Raji (cell line): ENCODE results near the gene ABTB2.

Experiments used
- POLR2A ChIP-seq: IDR thresholded peaks from 2 replicates; pipeline ENCODE4 v1.6.1; 2011; ENCODE audit warnings: low read depth, low read length, control low read depth; ENCODE audit not compliant: insufficient read depth

Gene ABTB2

DNA sequence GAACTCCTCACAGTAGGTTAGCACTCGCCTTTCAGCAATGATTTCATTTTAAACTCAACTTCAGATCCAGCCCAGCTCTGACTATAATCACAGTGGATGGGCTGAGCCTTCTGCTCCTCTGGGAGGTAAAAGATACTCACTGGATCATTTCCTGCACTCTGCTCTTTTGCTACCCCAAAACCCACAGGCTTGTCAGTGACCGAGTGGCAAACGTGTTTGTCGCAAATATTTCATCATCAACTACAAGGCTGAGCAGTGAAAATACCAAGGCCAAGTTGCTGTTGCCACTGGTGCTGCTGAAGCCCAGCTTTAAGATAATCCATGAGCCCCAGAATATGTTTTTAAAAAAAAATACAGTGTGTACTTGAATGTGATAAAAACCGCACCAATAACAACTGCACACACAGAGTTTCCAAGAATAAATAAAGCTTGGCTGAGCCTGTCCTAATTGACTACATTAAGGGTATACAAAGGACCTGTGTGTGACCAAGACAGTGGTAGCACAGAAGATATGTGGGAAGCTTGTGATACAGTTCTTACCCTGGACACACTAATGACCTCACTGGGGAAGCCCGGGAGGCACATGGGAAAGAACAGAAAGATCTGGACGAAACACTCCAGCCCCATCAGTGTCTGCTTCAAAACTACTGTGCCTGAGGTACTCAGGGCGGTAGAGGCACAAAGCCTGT, 41.3 kb downstream of the ABTB2 start:
- TF ChIP-seq POLR2A, result no peak

DNA sequence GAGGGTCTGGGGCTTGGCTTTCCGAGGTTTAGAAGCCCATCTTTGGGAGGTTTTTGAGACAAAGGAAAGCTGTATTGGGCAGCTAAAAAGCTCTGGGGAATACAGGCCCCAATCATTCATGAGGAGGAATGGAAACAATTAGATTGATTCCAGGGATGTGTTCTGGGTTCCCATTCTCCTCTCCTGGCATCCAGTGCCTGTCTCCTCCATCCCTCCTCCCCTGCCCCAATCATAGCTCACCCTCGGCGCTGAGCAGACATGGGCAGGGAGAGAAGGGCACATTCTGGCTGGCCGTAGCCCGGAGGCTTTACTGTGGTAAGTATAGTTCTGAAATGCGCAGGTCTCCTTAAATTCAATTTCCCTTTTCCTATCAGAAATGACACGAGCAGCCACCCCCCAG, 42.4 kb downstream of the ABTB2 start:
- TF ChIP-seq POLR2A, result no peak

DNA sequence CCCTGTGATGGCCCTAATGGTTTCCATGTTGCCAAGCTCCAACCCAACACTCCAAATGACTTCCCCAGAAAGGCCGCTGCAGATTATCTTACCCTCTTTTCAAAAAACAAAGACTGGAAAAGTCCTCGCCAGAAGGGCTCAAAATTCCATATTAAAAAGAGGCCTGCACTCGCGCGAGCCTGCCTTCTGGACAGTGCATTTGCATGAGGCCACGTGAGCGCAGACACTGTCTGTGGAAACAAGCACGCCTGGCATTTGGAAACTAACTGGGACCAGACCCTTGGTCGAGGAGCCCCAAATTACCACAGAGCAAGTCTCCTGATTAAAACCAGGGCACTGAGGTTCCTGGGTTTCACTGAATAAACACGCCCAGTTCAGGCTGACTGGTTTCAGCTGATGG, 42.9 kb downstream of the ABTB2 start:
- no peak for TF ChIP-seq POLR2A

DNA sequence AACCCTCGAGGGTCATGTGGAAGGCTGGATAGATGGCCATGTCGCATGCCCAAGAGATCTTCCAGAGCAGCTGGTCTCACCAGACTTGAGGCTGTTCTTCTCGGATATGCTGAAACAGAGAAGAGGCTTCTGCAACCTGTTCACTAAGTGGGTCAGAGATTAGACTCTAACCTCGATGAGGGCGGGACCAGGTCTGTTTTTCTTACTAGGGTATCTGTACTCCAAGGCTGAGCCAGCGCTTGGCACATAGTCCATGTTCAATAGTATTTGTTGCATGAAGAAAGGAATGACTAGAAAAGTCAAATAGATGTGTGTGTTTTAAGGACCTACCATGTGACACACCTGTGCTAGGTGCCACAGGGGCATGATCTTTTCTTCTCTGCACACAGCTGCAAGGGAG, 43.6 kb downstream of the ABTB2 start:
- TF ChIP-seq POLR2A, result no peak

DNA sequence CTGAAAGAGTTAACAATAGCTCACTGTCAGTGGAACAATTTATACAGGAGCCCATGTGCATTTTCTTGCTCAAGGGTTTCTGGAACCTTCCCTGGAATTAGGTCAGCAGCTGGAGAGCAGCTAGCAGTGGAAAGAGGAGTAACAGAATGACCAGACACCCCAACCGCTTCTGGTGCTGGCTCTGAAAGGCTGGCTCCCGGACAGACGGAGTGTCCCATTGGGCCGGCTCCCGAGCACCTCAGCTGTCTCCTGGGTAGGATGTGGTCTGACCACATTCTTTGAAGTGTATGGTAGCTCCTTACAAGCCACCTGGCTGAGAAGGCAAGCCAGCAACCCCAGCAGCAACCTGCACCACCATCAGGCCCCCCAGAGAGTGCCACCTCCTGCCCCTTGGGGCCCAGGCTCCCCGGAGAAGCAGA, 44.7 kb downstream of the ABTB2 start:
- no peak for TF ChIP-seq POLR2A

- TF ChIP-seq POLR2A, result no peak
These were observed 46.7 kb downstream of the ABTB2 start for GRCh38 chr11:34311126-34311525.

DNA sequence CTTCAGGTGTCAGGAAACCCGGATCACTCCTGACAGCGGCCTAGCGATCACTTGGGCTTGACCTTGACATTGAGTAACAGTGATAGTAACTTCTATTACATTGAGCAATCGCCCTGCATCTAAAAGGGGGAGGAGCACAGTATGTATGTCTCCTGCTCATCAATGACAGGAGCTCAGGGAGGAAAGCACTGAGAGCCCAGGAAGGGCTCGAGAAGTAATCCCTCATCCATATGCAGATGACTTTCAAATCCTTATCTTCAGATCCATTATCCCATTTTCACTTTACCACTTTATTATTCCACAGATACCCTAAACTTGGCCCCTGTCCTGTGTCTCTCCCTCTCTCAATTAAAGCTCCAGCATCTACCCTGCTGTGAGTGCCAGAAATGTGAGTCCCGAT, 47.8 kb downstream of the ABTB2 start:
- TF ChIP-seq POLR2A, result no peak

DNA sequence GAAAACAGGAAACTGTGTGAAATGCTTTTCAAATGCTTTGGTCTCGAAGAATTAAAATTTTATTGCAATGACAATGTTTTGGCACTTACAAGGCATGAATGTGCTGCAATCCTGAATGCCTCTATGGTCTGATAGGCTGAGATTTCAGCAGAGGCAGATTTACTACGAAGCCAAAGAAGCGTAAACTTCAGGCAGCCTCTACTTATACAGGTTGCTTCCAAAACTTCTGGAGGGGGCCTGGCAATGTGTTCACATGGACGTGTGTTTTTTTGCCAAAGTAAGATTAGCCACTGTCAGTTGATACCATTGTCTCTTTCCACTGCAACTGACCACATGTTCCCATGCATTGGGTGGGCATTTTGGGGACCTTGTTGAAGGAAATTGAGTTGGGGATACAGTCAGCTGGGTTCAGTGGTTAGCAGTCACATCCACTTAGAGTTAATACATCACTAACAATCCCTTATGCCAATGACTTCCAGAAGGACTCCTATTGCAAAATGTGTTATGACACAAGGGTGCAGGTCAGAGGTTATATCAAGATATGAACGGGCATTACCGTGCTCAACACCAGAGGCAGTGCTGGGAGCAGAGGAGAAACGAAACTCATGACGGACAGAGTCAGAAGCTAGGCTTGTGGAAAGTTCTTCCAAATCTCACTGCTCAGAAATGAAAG, 48.8 kb downstream of the ABTB2 start:
- TF ChIP-seq POLR2A, result no peak

DNA sequence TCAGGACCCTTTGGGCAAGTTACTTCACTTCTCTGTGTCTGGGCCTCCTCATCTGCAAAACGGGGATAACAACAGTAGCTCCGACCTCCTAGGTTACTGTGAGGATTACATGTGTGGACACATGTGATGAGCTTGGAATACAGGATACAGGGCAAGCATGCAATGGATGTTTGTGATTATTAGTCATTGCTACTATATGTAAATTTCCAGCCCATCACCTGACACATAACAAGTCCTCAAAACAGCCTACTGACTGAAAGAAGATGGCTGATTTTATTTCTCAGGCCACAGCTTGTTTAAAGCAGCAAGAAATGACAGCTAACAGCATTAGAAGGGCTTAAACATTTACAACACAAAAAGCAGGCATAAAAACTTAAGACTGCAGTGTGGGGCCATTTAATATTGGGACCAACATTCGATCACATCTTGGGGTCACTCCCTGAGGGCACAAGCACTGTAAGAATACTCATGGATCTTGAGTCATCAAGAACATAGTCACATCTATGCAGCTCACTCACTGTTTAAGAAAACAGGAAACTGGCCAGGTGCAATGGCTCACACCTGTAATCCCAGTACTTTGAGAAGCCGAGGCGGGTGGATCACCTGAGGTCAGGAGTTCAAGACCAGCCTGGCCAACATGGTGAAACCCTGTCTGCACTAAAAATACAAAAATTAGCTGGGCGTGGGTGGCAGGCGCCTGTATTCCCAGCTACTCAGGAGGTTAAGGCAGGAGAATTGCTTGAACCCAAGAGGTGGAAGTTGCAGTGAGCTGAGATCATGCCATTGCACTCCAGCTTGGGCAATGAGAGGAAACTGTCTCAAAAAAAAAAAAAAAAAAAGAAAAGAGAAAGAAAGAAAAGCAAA, 49.5 kb downstream of the ABTB2 start:
- no peak for TF ChIP-seq POLR2A

DNA sequence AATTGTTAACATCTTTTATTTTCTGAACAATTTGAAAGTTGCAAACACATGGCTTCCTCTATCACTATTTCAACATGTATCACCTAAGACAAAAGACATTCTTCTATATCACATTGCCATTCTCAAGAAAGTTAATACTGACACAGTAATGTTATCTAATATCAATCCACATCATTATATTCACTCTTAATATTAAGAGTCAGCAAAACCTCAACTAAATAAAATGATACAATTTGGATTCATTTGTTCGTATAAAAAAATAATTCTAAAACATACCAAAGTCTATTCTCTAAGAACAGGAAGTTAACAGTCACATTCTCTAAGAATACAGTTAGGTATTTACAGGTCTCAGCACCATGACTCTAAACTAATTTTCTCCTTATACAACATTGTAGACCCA, 52.0 kb downstream of the ABTB2 start:
- no peak for TF ChIP-seq POLR2A

DNA sequence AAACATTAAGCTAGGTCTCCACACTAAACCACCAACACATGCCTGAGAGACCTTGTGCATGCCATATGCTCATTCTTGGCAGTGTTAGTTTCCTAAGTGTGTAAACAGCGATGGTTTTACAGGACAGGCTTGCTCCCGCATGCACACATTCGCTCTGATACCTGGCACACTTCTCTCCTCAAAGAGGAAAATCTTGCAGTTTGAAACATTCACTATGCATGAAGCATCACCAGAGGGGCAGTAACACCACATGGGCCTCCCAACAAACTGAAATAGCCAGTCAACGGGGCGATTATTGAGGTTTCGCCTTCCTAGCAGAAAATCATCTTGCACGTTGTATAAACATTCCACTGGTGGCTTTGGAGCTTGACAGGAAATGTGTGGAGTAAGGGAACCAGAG, 52.6 kb downstream of the ABTB2 start:
- TF ChIP-seq POLR2A, result no peak

DNA sequence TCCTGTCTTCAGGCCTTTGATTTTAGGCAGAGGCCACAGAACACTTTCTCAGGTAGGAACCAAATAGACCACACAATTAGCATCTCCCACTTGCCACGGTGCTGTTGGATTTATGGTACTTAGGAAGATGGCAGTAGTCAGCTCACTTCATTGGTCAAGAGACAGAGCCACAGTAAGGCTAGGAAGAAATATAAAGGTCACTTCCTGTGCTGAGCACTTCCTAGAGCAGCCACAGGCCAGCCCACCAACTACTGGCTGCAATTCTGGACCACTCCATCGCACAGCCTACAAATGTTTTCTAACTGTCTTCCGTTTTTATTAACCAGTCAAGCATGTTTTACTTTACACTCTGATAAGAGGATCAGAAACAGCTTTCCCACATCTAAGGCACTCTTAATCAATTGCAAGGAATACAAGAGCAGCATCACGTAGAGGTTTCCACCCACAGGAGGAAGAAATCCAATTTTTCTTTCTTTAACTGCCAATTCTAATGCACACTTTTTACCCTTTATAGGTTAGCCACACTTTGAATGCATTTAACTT, 54.7 kb downstream of the ABTB2 start:
- no peak for TF ChIP-seq POLR2A

- no peak for TF ChIP-seq POLR2A
These were observed 55.5 kb downstream of the ABTB2 start for GRCh38 chr11:34302046-34302921.

DNA sequence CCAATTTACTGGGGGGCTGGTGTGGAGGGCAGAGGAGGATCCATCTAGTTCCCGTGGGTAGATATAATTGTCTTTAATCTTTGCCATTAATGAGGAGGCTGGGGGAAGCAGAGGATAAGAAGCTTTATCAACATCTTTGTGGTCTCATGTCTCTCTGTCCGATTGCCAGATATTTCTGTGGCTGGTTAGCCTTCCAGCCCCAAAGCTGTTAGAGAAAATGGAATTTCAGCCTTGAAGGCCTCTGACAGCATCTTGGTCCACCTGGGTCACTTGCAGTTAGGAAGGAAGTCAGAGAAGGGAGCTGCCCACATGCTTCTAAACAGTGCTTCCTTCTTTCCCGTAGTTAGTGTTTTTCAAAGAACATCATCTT, 56.9 kb downstream of the ABTB2 start:
- no peak for TF ChIP-seq POLR2A

DNA sequence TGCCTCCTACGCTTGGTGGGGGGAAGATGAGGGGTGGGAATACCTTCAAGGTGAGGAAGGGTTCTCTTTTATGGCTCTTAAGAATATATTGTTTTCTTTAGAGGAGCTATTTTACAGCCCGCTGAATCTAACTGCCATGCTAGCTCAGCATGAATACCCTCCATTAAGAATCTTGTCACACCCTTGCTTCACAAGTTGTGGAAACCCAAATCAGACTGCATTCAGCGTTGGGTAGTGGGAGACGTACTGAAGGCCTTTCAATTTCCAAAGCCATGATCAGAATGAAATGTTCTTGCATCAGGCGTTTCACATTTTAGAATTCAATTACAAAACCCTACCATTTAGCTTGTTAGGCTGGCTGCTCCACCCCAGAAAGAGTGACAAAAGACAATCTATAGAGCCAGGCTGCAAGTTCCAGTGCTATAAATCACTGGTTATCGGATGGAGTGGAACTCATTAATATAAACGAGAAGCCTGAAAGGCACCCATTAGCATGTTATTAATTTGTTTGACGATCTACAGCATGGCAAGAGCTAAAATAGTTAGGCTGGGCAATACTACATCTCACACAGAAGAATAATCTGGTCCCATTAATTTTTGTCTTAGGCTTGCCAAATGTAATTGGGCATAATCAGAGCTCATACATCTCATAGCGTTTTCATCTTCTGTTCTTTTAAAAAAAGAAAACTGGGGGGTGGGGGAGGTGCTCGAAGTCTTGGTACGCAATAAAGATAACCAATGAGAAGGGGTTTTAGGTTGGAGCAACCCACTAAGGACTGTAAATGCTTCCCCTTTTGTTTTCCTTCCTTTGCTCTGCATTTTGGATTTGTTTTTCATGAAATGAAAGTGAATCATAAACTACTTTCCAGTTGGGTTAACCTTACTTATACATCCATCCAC, 57.5 kb downstream of the ABTB2 start:
- no peak for TF ChIP-seq POLR2A
